Stimulated activated CD8-positive, alpha-beta memory T cell treated with anti-CD3 and anti-CD28 coated beads, Interleukin-15, amount 100 ng/mL, for 24 hours (primary cell): ENCODE results near the gene FOXD1.
"Not testable (repeated sequence)": the region's sequence is repeated elsewhere in the genome, so short reads cannot be mapped to it uniquely, and the experiment has no call there.

Source experiments
- DNase-seq: peaks from one replicate; pipeline ENCODE4 v3.0.0-alpha.2; 2020; ENCODE audit warnings: low read depth

Gene FOXD1

GRCh38 chr5:73460133-73460532 is 11.6 kb upstream of the FOXD1 start:
- no peak for DNase-seq

DNA sequence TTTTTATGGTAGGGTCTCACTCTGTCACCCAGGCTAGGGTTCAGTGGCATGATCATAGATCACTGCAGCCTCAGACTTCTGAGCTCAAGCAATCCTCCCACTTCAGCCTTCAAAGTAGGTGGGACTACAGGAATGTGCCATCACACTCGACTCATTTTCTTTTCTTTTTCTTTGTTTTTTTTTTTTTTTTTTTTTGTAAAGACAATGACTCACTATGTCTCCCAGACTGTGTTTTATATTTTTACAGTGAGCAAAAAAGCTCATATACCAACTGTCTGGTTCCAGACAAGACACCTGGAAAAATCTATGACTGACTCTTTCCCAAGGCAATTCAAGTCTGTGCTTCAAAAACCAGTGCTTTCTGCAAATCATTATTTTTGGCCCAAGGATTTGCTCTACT is 10.8 kb upstream of the FOXD1 start:
- DNase-seq = no peak

- DNase-seq = not testable (repeated sequence)
These were observed 7.9 kb upstream of the FOXD1 start for GRCh38 chr5:73456462-73456861.

GRCh38 chr5:73454379-73455036 is 5.9 kb upstream of the FOXD1 start:
- DNase-seq = no peak

GRCh38 chr5:73452215-73452614 is 3.6 kb upstream of the FOXD1 start:
- no peak for DNase-seq

GRCh38 chr5:73451224-73452130 is 2.9 kb upstream of the FOXD1 start:
- no peak for DNase-seq

- DNase-seq = no peak
These were observed 2.2 kb upstream of the FOXD1 start for GRCh38 chr5:73450672-73451223.

DNA sequence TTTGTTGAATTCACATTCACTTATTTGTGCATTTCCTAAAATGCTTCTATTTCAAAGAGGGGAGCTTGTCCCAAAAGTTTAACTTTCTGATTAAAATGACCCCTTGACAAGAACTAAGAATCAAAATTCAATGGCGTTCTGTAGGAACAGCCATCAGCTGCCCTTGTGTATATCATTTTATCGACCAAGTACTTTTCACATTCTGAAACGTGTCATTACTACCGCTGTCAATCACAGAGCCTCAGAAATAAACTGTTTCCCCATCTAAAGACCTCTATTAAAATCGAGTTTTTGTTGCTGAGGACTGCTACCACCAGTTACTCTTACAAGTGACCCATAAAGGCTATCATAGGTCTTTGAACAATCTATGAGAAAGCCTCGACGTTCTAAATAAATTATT is 1.6 kb upstream of the FOXD1 start:
- DNase-seq = no peak

GRCh38 chr5:73447530-73448462 is 781 bp downstream of the FOXD1 start:
- DNase-seq = no peak

GRCh38 chr5:73446631-73447529 is 1.7 kb downstream of the FOXD1 start:
- no peak for DNase-seq

GRCh38 chr5:73445665-73446630 is 2.6 kb downstream of the FOXD1 start:
- no peak for DNase-seq

DNA sequence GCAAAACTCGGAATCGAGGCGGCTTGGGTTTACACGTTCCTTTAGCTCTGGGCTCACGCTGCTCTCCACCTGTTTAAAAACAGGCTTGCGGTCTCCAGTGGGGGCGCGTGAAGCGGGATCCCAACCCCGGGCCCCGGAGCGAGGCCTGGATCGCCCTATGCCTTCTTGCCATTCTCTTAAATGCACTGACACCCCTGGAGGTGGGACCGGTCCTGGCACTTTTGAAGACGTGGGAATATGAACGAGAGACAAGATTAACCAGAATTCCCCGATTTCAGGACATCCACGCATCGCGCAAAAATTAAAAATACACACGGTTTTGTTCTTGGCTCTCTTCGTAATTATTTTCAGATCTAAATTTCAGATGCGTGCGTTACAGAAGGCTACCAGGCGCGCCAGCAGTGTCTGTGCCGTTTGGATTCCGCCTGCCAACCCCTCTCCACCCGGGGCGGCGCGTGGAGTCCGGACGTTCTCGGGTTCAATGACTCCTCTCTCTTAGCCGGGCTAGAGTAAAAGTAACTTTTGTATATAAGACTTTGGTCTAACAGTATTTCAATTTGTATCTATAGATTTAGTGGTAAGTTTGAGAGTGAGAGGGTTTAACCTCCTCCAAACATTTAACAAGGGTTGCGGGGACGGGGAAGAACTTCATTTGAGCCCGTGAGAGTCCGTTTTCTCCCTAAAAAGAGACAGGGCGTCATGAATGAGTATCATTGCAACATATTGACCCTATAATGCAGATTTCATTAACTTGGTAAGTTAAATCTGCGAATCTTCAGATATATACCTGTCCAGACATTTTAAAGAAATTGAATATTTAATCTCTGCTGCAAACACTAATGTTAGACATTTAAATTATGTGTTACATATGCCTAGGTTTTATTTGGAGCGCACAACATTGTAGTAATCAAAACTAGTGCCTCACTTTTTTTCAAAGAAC is 3.8 kb downstream of the FOXD1 start:
- no peak for DNase-seq

- no peak for DNase-seq
These were observed 4.6 kb downstream of the FOXD1 start for GRCh38 chr5:73443829-73444498.

DNA sequence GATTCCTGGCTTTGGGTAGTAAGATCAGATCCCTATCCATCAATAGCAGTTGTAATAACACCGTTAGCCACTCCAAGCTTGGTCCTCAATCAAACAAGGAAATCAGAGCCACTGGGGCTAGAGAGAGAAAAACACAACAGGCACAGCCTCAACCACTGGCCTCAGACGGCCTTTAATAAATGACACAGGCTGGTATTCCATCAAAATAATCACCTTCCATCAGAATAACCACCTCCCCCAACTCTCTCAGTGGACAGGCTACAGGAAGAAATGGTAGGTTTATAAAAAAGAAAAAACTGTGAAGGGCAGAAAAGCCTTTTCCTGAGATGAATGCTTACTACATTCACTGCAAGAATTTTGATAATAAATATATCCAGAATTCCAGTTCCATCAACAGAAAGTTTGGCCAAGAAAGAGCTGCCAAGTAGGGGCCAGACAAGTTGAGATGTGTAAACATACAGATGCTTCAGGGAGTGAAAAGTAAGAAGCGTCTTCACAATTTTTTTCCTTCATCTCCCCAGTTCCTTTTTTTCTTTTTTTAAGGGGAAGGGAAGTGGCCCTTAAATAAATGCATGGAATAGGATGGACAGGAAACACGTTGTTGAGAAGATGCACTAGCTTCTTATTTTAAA is 5.5 kb downstream of the FOXD1 start:
- no peak for DNase-seq

DNA sequence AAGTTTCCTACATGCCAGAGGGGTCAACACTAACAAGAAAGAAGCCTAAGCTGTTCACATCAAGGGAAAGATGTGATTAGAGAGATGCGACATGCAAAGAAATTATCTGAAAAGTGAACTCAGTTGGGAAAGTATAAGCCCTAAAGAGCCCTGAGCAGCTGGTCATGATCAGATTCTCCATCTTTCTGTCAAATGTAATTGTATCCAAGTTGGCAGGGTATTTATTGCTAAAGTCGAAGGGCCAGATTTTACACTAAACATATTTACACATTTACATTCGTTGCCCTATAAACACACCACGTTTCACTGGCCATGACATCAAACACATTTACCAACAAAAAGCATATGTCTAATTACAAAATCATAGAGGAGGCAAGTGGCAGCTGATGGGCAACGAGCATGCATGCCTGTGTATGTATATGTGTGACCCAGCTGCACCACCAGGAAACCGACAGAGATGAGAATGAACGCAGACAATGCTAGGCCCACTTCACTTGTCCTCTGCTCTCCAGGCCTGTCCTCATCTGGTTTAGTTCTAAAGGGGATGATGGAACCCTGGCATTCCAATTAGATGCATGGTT is 6.3 kb downstream of the FOXD1 start:
- no peak for DNase-seq

DNA sequence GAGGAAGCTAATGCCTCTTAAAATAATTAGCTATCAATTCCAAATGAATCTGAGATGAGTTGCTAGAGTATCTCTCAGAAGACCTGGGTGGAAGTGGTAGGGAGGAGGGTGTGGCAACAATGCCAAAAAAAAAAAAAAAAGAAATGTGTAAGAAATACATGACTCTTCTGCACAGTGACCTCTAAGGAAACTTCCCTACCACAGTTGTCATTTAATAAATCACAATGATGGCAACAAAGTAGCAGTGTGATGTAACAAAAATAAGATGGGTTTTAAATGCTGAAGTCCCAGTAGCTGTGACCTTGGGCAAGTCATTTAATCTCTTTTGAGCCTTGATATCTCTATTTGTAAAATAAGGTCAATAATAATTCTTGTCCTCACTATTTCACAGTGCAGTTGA is 7.2 kb downstream of the FOXD1 start:
- no peak for DNase-seq

GRCh38 chr5:73440262-73440661 is 8.3 kb downstream of the FOXD1 start:
- DNase-seq = no peak
